ENCODE measurements around the gene ADM5.

ADM5 gene, protein sequence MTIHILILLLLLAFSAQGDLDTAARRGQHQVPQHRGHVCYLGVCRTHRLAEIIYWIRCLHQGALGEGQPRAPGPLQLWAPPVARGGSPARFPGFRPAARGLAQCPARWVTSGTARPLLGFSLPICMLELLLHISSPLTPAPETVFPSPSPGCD

DNA sequence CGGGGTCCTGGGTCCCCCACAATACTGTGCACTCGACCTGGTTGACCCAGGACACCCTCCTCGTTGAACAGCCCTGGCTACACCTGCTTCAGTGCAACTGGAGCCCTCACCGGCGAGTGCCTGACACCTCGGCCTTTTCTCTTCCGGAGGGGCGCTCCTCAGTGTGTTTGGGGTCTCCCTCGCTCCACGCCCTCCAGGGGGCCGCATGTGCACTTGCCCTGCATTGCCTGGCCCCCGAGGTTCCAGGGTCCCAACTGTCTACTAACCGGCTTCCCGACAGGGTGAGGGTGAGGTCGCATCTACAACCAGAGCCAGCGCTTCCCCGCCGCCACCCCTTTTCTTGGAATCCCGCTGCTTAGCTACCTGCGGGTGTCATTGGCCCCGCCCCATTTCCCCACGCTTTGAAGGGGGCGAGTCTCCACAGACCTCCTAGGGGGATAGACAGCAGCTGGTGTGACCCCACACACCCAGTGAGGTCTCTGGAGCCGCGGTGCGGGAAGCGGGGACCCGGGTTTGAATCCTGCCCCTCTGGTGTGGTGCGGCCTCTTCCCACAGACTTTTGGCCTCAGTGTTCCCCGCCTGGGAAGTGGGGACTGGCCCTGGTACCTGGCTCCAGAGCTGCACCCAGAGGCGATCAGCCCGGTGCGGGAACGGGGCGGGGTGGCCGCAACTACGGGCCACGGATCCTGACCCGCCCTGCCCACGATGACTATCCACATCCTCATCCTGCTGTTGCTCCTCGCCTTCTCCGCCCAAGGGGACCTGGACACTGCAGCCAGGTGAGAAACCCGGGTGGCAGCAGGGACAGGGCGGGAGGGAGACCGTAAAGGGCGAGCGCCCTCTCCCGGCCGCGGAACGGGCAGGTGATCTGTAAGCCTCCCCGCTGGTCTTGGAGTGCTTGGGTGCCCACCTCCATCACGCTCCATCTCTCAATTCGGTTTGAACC lies at the start of gene ADM5:
Gene ADM5, plus strand, starts transcription at position 462 of the 946 bp plus-strand sequence. Its CDS starts 244 bp downstream, at position 706.
- DNase-seq, result peak; percentile 40

DNA sequence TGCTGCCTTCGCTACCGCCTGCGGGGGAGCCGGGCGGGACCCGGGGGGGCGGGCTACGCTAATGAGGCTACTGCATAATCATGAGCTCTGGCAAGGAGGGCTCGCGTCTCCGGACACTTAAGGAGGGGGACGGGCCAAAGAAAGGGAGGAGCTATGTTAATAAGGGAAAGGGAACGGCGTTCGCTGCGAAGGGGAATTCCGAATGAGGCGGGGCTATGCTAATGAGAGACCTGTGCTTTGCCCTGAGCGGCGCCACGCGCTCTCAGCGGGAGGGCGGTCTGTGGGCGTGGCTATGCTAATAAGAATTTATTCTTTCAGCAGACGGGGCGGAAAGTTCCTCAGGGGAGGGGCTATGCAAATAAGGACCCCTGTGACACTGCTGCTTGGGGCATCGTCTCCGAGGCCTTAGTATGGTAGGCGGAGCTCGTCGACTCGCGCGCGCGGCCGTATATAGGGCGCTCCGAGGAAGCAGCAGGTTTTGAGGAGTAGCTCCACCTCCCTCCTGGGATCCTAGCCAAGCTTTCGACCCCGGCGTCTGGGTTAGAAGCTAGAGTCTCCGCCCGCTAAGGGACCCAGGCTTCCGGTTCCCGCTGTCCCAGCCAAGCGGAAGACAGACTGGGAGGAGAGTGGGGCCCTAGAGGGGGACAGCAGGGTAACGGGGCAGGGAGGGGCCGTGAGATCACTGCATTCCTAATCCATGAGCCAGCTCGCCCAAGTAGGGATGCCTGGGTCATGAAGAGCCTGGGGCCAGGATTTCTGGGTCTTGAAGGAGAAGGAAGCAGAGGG lies 49.1 kb upstream of the ADM5 start, which contains the start of gene RRAS:
Gene RRAS, minus strand, starts transcription at position 31 of the 786 bp plus-strand sequence. CDS start 45 bp downstream, outside the sequence.
- DNase-seq, result peak; percentile 98

DNA sequence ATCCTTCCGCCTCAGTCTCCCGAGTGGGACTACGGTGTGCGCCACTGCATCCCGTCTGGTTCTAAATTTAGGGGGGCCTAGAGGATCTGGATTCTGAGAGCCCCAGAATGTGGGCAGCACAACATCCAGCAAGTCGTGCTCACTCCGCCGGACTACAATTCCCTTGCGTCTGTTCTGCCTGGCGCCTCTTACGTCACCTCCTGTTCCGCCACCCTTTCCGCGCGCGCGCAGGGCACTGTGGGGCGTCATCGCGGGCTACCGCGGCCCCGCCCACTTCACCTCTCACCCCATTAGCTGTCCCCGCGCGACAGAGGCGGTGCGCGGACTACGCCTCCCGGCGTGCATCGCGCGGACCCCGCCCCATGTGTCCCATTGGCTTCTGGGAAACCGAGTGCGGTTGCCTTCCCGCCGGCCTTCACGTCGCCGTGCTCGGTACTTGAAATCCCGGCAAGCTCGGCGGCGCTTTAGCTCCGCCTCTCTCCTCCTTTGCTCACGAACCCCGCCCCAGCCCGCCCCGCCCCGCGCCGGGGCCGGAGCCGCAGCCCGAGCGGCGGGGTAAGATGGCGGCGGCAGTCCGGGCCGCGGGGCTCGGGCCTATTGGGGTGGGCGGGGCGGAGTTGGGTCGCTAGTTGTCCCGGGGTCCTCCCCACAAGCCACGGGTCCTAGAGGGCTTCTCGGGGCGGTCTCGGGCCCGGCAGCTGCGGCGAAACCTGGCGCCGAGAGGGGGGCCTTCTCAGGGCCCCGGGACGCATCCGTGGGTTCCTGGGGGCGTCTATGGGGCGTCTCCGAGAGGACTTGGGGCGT lies 47.5 kb upstream of the ADM5 start, which contains the start of gene SCAF1:
Gene SCAF1, plus strand, starts transcription at position 522 of the 804 bp plus-strand sequence. CDS start 2,818 bp downstream, outside the sequence.
- peak; percentile 98 for DNase-seq

DNA sequence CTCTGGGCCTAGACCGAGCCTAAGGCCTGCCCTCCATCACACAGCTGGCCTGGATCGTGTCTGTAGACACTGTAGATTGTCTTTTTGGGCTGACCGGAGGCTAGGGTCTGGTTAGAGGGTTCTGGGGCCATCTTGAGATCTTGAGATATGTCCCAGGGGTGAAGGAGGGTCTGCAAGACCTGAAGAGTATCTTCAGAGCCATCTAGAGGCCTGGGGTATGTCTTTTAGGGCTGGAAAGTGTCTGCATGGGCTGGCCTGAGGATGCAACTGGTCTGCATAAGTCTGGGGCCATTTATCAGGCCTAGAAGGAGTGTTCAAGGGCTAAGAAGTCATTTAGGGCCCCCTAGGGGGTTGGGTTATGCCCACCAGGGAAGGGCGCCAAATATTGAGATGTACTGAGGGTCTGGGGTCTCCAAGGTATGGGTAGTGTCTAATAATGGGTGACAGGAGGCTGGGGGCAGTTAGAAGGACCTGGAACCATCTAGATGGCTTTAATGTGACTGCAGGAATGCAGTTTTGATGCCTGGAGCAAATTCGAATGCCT lies 46.8 kb upstream of the ADM5 start:
- no peak for DNase-seq

DNA sequence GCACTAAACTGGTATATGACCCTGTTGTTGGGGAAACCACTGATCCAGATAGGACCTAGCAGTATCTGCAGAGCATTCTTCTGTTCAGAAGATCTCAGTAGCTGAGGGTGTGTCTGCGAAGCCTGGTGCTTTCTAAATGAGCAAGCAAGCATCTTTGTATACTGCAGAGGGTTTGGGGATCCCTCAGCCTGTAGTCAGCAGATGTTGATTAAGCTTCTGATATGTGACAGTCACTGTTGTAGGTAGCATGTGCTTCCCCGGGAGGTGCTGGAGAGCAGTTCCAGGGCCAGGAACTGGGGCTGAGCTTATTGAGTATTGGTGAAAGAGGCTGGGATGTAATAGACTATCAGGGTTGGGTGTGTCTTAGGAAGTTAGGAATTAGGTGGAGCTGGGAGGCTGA lies 45.9 kb upstream of the ADM5 start:
- DNase-seq, result no peak

DNA sequence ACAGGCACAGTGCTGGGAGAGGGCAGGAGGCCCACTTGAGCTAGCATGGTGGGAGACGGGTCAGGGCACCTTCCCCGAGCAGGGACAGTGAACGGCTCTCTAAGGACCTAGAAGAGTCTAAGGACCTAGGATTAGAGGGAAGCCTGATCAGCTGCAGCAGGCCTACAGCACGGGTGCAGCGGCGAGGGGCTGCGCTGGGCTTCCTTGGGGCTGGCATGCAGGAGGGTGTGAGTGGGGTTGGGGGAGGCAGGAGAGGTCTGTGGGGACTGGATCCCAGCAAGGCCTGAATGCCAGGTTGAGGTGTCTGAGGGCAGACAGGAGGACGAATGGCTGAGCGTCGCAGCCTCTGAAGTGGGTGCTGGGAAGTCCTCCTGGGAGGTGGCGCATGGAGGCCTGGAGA lies 43.8 kb upstream of the ADM5 start:
- DNase-seq, result no peak

DNA sequence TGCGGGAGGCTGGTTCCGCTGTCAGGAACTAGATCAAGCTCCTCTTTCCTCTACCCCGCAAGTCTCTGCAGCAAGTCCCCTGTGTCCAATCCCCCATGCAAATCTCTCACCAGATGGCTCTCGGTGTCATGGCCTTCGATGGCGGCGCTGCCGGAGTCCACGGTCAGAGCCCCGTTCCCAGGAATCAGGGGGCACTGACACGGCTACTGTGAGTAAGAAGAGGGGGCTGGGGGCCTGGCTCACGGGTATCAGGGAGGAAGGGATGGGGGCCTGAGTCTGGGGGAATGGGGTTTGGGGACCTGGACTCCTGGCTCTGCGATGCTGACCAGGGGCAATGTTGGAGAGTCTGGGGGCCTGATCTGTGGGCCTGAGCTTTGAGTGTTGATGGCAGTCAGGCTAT lies 43.4 kb upstream of the ADM5 start:
- no peak for DNase-seq

DNA sequence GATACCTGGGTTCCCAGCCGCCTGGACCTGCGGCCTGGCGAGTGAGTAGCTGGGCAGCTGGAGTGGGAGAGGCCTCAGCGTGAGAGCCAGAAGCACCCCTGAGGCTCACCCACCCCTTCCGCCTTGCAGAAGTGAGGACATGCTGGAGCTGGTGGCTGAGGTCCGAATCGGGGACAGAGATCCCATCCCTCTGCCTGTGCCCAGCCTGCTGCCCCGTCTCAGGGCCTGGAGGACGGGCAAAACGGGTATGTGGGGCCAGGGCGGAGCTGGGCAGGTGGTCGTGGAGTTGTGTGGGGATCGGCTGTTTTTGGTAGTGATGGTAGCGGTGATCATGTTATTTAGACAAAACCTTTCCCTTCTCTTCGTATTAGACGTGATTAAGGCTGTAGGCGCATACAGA lies 42.8 kb upstream of the ADM5 start:
- DNase-seq, result no peak

DNA sequence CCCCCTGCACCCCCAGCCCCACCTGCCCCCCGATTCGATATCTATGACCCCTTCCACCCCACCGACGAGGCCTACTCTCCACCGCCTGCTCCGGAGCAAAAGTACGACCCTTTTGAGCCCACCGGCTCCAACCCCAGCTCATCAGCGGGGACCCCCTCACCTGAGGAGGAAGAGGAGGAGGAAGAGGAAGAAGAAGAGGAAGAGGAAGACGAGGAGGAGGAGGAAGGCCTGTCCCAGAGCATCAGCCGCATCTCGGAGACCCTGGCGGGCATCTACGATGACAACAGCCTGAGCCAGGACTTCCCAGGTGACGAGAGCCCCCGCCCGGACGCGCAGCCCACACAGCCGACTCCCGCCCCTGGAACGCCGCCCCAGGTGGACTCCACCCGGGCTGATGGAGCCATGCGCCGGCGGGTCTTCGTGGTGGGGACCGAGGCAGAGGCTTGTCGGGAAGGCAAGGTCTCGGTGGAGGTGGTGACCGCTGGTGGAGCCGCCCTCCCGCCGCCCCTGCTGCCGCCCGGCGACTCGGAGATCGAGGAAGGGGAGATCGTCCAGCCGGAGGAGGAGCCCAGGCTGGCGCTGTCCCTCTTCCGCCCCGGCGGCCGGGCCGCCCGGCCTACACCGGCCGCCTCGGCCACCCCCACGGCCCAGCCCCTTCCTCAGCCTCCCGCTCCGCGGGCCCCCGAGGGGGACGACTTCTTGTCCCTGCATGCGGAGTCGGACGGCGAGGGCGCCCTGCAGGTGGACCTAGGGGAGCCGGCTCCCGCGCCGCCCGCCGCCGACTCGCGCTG lies 38.2 kb upstream of the ADM5 start:
- no peak for DNase-seq

DNA sequence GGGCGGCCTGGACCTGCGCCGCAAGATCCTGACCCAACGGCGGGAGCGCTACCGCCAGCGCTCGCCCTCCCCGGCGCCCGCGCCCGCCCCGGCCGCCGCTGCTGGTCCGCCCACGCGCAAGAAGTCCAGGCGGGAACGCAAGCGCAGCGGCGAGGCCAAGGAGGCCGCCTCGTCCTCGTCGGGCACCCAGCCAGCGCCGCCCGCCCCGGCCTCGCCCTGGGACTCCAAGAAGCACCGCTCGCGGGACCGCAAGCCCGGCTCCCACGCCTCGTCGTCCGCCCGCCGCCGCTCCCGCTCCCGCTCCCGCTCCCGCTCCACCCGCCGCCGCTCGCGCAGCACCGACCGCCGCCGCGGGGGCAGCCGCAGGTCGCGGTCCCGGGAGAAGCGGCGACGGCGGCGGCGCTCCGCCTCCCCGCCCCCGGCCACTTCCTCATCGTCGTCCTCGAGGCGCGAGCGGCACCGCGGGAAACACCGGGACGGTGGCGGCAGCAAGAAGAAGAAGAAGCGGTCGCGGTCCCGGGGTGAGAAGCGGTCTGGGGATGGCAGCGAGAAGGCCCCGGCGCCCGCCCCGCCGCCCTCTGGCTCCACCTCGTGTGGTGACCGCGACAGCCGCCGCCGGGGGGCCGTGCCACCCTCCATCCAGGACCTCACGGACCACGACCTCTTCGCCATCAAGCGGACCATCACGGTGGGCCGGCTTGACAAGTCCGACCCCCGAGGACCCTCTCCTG lies 37.4 kb upstream of the ADM5 start:
- no peak for DNase-seq

DNA sequence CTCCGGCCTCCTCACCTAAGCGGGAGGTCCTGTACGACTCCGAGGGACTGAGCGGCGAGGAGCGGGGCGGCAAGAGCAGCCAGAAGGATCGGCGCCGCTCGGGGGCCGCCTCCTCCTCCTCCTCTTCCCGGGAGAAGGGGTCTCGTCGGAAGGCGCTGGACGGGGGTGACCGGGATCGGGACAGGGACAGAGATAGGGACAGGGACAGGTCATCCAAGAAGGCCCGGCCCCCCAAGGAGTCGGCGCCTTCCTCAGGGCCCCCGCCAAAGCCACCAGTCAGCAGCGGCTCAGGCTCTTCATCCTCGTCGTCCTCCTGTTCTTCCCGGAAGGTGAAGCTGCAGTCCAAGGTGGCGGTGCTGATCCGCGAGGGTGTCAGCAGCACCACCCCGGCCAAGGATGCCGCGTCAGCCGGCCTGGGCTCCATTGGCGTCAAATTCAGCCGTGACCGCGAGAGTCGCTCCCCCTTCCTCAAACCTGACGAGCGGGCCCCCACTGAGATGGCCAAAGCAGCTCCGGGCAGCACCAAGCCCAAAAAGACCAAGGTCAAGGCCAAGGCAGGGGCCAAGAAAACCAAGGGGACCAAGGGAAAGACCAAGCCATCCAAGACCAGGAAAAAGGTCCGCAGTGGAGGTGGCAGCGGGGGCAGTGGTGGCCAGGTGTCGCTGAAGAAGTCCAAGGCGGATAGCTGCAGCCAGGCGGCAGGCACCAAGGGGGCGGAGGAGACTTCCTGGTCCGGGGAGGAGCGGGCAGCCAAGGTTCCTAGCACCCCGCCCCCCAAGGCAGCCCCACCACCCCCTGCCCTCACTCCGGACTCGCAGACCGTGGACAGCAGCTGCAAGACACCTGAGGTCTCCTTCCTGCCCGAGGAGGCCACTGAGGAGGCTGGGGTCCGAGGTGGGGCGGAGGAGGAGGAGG lies 36.6 kb upstream of the ADM5 start:
- DNase-seq, result no peak

DNA sequence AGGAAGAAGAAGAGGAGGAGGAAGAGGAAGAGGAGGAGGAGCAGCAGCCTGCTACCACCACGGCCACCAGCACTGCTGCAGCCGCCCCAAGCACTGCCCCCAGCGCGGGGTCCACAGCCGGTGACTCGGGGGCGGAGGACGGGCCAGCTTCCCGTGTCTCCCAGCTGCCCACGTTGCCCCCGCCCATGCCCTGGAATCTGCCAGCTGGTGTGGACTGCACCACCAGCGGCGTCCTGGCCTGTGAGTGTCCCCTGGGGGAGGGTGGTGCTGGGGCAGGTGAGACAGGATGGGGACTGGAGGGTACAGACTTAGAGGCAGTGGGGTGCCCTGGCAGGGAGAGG lies 36.0 kb upstream of the ADM5 start:
- no peak for DNase-seq

DNA sequence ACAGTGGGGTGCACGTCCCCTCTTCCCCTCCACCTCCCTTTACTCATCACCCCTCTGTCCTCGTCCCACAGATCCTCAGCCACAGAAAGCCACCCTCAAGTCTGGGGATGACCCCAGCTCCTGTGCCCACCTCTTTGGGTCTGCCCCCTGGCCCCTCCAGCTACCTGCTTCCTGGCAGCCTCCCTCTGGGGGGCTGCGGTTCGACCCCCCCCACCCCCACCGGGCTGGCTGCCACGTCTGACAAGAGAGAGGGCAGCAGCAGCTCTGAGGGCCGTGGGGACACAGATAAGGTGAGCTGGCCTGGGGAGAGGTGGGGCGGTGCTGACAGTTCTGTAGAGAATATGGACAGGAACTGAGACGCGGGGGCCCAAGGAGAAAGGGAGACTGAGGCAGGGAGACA lies 34.8 kb upstream of the ADM5 start:
- no peak for DNase-seq

DNA sequence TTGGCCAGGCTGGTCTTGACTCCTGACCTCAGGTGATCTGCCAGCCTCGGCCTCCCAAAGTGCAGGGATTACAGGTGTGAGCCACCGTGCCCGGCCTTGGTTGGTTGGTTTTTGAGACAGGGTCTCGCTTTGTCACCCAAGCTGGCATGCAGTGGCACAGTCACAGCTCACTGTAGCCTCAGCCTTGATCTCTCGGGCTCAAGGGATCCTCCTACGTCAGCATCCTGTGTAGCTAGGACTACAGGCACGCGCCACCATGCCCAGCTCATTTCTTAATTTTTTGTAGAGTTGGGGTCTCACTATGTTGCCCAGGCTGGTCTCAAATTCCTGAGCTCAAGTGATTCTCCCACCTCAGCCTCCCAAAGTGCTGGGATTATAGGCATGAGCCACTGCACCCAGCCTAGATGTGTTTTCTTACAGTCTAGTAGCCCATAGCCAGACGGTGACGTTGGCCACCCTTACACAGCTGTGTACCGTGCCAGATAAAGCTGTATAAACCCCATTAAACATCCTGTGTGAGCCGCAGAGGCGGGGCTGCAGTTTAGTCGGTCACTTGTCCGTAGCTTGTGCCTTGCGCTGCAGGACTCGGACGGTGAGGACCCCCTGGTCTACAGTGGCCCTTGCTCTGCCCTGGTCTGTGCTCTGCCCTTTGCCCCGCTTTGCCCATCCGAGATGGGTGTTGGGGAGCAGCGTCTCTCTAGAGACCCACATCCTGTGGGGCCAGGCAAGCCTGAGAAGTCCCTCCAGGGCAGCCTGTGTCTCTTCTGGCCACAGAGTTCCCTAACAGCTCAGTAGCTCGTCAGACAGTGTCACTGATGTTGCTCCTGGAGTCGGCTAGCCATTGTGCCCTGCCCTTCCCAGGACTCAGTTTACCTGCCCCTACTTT lies 33.6 kb upstream of the ADM5 start:
- no peak for DNase-seq

DNA sequence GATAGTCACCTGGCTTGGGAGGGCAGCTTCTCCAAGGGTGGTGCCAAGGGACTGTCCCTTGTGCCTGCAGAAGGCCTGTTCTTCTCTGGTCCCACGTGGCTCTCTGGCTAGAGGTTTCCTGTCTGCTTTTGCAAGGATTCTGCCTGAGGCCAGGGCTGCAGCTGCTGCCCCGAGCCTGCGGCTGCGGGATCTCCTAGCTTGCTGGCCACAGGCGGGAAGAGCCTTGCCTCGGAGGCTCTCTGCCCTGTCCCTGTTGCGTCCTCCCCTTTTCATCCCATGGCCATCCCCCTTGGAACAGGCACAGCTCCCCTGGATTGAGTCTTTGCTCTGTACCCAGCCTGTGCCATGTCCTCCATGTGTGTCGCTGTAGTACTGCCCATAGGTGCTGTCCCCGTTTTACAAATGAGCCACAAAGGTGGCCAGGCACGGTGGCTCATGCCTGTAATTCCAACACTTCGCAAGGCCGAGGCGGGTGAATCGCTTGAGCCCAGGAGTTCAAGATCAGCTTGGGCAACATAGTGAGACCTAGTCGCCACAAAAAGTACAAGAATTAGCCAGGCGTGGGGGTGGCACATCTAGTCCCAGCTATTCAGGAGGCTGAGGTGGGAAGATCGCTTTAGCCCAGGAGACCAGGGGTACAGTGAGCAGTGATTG lies 32.8 kb upstream of the ADM5 start:
- DNase-seq, result no peak

DNA sequence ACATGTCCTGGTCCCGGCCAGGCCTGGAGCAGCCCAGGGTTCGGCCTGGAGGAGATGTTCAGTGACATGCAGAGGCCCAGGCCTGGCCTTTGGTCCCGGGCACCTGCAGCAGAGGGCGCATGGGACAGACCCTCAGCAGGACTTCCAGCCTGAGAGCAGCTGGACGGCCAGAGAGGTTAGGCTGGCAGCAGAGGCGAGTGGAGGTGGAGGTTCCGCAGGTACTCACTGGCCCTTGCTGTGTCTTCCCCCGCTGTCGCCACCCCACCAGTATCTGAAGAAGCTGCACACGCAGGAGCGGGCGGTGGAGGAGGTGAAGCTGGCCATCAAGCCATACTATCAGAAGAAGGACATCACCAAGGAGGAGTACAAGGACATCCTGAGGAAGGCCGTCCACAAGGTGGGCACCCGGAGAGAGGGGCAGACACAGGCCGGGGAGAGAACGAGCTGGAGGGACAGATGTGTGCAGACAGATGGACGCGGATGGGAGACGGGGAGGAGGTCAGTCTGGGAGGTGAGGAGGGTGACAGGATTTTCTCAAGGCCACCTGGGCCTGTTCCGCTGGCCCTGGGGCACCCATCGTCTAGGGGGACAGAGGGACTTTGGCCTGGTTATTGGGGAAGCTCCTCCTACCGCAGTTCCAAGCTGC lies 31.8 kb upstream of the ADM5 start:
- no peak for DNase-seq

DNA sequence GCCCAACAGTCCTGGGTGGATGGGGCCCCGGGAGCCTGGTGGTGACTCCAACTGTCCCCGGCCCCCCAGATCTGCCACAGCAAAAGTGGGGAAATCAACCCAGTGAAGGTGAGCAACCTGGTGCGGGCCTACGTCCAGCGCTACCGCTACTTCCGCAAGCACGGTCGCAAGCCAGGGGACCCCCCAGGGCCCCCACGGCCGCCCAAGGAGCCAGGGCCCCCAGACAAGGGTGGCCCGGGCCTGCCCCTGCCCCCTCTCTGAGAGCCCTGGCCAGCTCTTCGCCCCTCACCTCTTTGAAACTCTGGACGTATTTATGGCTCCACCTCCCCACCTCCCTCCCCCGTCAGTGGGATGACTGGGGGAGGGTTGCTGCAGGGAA lies 31.3 kb upstream of the ADM5 start:
- DNase-seq, result no peak
